DOHH2 (cell line): ENCODE data around the gene TEX19.

Experiments
- H3F3A ChIP-seq: fragments of 200-600 bp; sonication (generic), shearing (Covaris generic); 2 replicates; pipeline ENCODE4 v1.6.0; 2016; ENCODE audit warnings: antibody characterized with exemption, mild to moderate bottlenecking; ENCODE audit not compliant: control insufficient read depth, insufficient read depth
- H3K27ac ChIP-seq: fragments of 200-600 bp; sonication (generic); 2 replicates; pipeline ENCODE4 v1.5.1; 2014; ENCODE audit warnings: low read depth, mild to moderate bottlenecking, low read length, moderate library complexity
- H3K27me3 ChIP-seq: fragments of 200-600 bp; sonication (generic); 2 replicates; pipeline ENCODE4 v1.6.1; 2014; ENCODE audit warnings: mild to moderate bottlenecking, low read length, mixed read lengths; ENCODE audit not compliant: control insufficient read depth
- H3K36me3 ChIP-seq: fragments of 200-600 bp; sonication (generic); 2 replicates; pipeline ENCODE4 v1.6.1; 2014; ENCODE audit warnings: mild to moderate bottlenecking, low read length, moderate library complexity, mixed read lengths; ENCODE audit not compliant: control insufficient read depth
- H3K4me1 ChIP-seq: fragments of 200-600 bp; sonication (generic); 2 replicates; pipeline ENCODE4 v1.6.1; 2014; ENCODE audit warnings: mild to moderate bottlenecking, low read length, mixed read lengths; ENCODE audit not compliant: control insufficient read depth
- H3K4me2 ChIP-seq: fragments of 200-600 bp; sonication (generic); 2 replicates; pipeline ENCODE4 v1.6.0; 2014; ENCODE audit warnings: mild to moderate bottlenecking, low read length, moderate library complexity
- H3K4me3 ChIP-seq: fragments of 200-600 bp; sonication (generic); 2 replicates; pipeline ENCODE4 v1.5.1; 2014; ENCODE audit warnings: mild to moderate bottlenecking, low read length, mixed read lengths
- H3K79me2 ChIP-seq: fragments of 200-600 bp; sonication (generic); 2 replicates; pipeline ENCODE4 v1.6.1; 2014; ENCODE audit warnings: mild to moderate bottlenecking, low read length, mixed read lengths; ENCODE audit not compliant: control insufficient read depth
- H3K9me2 ChIP-seq: fragments of 200-600 bp; sonication (generic); replicated peaks from 2 replicates; pipeline ENCODE4 v1.6.1; 2014; ENCODE audit warnings: mild to moderate bottlenecking, low read length, mixed read lengths; ENCODE audit not compliant: control insufficient read depth
- H3K9me3 ChIP-seq: fragments of 200-600 bp; sonication (generic); 2 replicates; pipeline ENCODE4 v1.6.1; 2014; ENCODE audit warnings: antibody characterized with exemption, low read length, mixed read lengths; ENCODE audit not compliant: control insufficient read depth, insufficient read depth
- H4K20me1 ChIP-seq: fragments of 200-600 bp; sonication (generic); 2 replicates; pipeline ENCODE4 v1.6.0; 2014; ENCODE audit warnings: low read depth, mild to moderate bottlenecking, antibody characterized with exemption, low read length, moderate library complexity; ENCODE audit not compliant: control insufficient read depth, insufficient read depth
- CTCF ChIP-seq: fragments of 200-600 bp; sonication (generic); IDR thresholded peaks from one replicate; pipeline ENCODE4 v1.5.1; 2014; ENCODE audit warnings: antibody characterized with exemption, mild to moderate bottlenecking, low read depth, low read length; ENCODE audit not compliant: poor library complexity, severe bottlenecking
- EZH2phosphoT487 ChIP-seq: fragments of 200-600 bp; sonication (generic); IDR thresholded peaks from 2 replicates; pipeline ENCODE4 v1.6.1; 2017; ENCODE audit warnings: borderline replicate concordance, mild to moderate bottlenecking, antibody characterized with exemption, low read length, moderate library complexity, mixed read lengths

The TEX19 gene

GRCh38 chr17:82408288-82408937 lies 49.4 kb downstream of the TEX19 start:
- TF ChIP-seq CTCF (no peak), EZH2phosphoT487 (no peak)
- no peak overlapping the region for H3K4me3 ChIP-seq
- H3K27me3 ChIP-seq: no peaks in the 10 kb centered on the region
- H3K27ac ChIP-seq: no peak overlapping the region
- H3K79me2 ChIP-seq: no peaks in the 10 kb centered on the region
- H3K4me2 ChIP-seq: no peak overlapping the region
- no peaks in the 10 kb centered on the region for H3K9me3 ChIP-seq
- no peaks in the 10 kb centered on the region for H4K20me1 ChIP-seq
- H3K9me2 ChIP-seq: no peaks in the 10 kb centered on the region
- peaks cover 2% of the 10 kb centered on the region; the same call in 1 of the 2 replicates for H3K36me3 ChIP-seq
- no peaks in the 10 kb centered on the region for H3F3A ChIP-seq
- H3K4me1 ChIP-seq: peaks cover 7% of the 10 kb centered on the region; the same call in 1 of the 2 replicates

- Histone ChIP-seq H3K27me3 (no peaks in the 10 kb centered on the region), H3K27ac (no peak overlapping the region), H3K4me3 (no peak overlapping the region), H4K20me1 (no peaks in the 10 kb centered on the region), H3K4me1 (peaks cover 7% of the 10 kb centered on the region; the same call in 1 of the 2 replicates), H3K9me3 (no peaks in the 10 kb centered on the region), H3K79me2 (0 out of 2 replicates have a peak, but pooled peaks cover under 1% of the 10 kb centered on the region), H3K36me3 (no peaks in the 10 kb centered on the region; the same call in 1 of the 2 replicates), H3F3A (no peaks in the 10 kb centered on the region), H3K9me2 (no peaks in the 10 kb centered on the region), H3K4me2 (no peak overlapping the region)
- TF ChIP-seq CTCF: no peak
- TF ChIP-seq EZH2phosphoT487: no peak
Measured at GRCh38 chr17:82408938-82409318, 49.9 kb downstream of the TEX19 start.

- Histone ChIP-seq H3K4me2 (no peak overlapping the region), H3K4me3 (no peak overlapping the region), H3F3A (no peaks in the 10 kb centered on the region), H3K79me2 (0 out of 2 replicates have a peak, but pooled peaks cover 2% of the 10 kb centered on the region), H3K27ac (no peak overlapping the region), H3K9me2 (no peaks in the 10 kb centered on the region), H3K27me3 (no peaks in the 10 kb centered on the region), H3K9me3 (no peaks in the 10 kb centered on the region), H3K4me1 (peaks cover 7% of the 10 kb centered on the region; the same call in 1 of the 2 replicates), H4K20me1 (peaks cover 5% of the 10 kb centered on the region), H3K36me3 (no peaks in the 10 kb centered on the region)
- TF ChIP-seq EZH2phosphoT487 (no peak), CTCF (no peak)
Measured at GRCh38 chr17:82410014-82410716, 51.1 kb downstream of the TEX19 start.
